ENCODE measurements around the gene RNF123. TPM values are rescaled to one million over a fixed set of nuclear protein-coding genes. Genes with fewer than 3 reads are reported as not detected.

The RNF123 gene
- total RNA-seq, 1 experiment from 2014 or later, result 40.6 TPM

DNA sequence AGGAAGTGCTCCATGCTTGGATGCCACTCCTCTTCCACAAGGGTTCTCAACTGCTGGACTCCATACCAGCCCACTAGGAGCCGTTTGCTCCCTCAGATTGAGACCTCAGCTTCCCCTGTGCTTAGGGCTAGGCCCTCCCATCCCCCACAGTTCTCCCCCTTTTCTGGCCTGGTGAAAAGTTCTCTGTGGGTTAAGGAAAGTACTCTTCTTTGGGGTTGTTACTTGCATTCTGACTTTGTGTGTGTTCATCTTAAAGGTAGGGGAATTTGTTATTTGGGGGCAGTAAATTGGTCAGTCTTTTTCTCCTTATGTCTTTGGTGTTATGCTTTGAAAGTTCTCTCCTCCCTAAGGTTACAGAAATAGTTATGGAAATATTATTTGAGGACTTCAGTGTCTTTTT is 39.2 kb upstream of the RNF123 start:
- no peak overlapping the region for H2BK120ac ChIP-seq (ENCODE audit: low read depth, low read length, poor library complexity, severe bottlenecking)
- H4K91ac ChIP-seq (ENCODE audit: insufficient read length, low read depth, low read length), result no peak overlapping the region
- H3T11ph ChIP-seq (ENCODE audit: low read length), result no peak overlapping the region
- H3K23me2 ChIP-seq (ENCODE audit: insufficient read length, low read depth, low read length, poor library complexity, severe bottlenecking), result no peaks in the 10 kb centered on the region
- no peak overlapping the region for H3K4me2 ChIP-seq (ENCODE audit: insufficient read depth, insufficient read length, low read length)
- no peak for DNase-seq
- no peak overlapping the region for H2BK15ac ChIP-seq (ENCODE audit: low read depth, low read length)
- Mint-ChIP-seq H3K36me3 (ENCODE audit: insufficient read depth in 1 of 3, low read depth in 3 of 3) (no peaks in the 10 kb centered on the region; a peak in 1 of 7 replicates), H3K4me1 (no peaks in the 10 kb centered on the region), H3K4me3 (no peak overlapping the region), H3K27ac (no peak overlapping the region), H3K27me3 (ENCODE audit: low read depth) (no peaks in the 10 kb centered on the region), H3K9me3 (no peaks in the 10 kb centered on the region)
- no peak overlapping the region for H2AK5ac ChIP-seq (ENCODE audit: insufficient read length, low read length)
- H4K5ac ChIP-seq (ENCODE audit: insufficient read length, low read depth, low read length), result no peak overlapping the region
- no peak overlapping the region for H2BK5ac ChIP-seq (ENCODE audit: insufficient read length, low read length)
- H3K9ac ChIP-seq (ENCODE audit: extremely low read depth, insufficient read length, low read length), result no peak overlapping the region
- H3K56ac ChIP-seq (ENCODE audit: insufficient read length, low read depth, low read length), result no peak overlapping the region
- no peak overlapping the region for H3K27ac ChIP-seq (ENCODE audit: insufficient read length, low read depth, low read length)
- no peak overlapping the region for H3K23ac ChIP-seq (ENCODE audit: insufficient read length, low read depth, low read length)
- no peaks in the 10 kb centered on the region for H3K79me2 ChIP-seq (ENCODE audit: insufficient read depth, low read length)
- H3K27me3 ChIP-seq (ENCODE audit: insufficient read depth, low read length), result no peaks in the 10 kb centered on the region
- H3K4ac ChIP-seq (ENCODE audit: low read depth, low read length), result no peak overlapping the region
- H2AFZ ChIP-seq (ENCODE audit: low read length), result no peak overlapping the region
- WGBS (ENCODE audit: extremely low coverage, insufficient read length, low lambda C conversion rate), result no CpG with 5 or more reads among the region's 1 CpG
- H2BK20ac ChIP-seq (ENCODE audit: low read depth, low read length, poor library complexity, severe bottlenecking), result no peak overlapping the region
- no peak overlapping the region for H3K18ac ChIP-seq (ENCODE audit: insufficient read length, low read depth, low read length)
- no peaks in the 10 kb centered on the region for H3K79me1 ChIP-seq (ENCODE audit: insufficient read depth, low read depth, low read length, poor library complexity, severe bottlenecking)
- H4K8ac ChIP-seq (replicated peaks; ENCODE audit: insufficient read length, low read depth, low read length), result no peak overlapping the region
- no peaks in the 10 kb centered on the region for H3K4me1 ChIP-seq (ENCODE audit: insufficient read depth, low read length)
- H4K20me1 ChIP-seq (ENCODE audit: control insufficient read depth, insufficient read depth, insufficient read length), result no peaks in the 10 kb centered on the region
- TF ChIP-seq CTCF (conservative IDR thresholded peaks at IDR 0.05), result no peak
- H3K9me3 ChIP-seq (ENCODE audit: control insufficient read depth, low read depth, low read length), result no peaks in the 10 kb centered on the region
- H3K14ac ChIP-seq (ENCODE audit: insufficient read depth, low read length), result no peak overlapping the region
- H2BK12ac ChIP-seq (ENCODE audit: insufficient read length, low read depth, low read length), result no peak overlapping the region

Measured in H9 (cell line).